ENCODE measurements around the gene S100A12. TPM values are rescaled to one million over a fixed set of nuclear protein-coding genes. Genes with fewer than 3 reads are reported as not detected.

The S100A12 gene
- polyA plus RNA-seq, 1 of the 3 experiments (the other 2 are of a cell fraction) = not detected

DNA sequence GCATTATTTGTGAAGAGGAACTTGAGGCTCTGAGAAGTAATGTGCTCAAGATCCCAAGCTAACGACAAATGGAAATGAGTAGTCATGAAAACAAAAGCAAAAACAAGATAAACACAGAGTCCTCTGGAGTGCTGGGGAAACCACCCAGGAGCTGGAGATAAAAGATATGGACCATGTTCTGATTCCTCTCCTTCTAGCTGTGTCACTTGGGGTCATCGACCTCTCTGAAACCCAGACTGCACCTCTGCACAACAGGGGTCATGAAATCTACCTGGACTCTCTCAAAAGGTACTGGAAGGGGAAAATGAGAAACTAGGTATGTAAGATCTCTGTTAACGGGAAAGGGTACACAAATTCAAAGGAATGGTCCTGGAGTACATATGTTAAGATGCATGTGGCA, 33.2 kb downstream of the S100A12 start:
- 2% methylated on average over 3 of the region's 3 CpGs for WGBS (ENCODE audit: low lambda C conversion rate)
- TF ChIP-seq TAF1 (IDR thresholded peaks at IDR 0.05; ENCODE audit: borderline replicate concordance, low read depth, low read length) (no peak), NRF1 (IDR thresholded peaks at IDR 0.05; ENCODE audit: low read depth, low read length) (no peak)
- TF ChIP-seq, protein P1, sequence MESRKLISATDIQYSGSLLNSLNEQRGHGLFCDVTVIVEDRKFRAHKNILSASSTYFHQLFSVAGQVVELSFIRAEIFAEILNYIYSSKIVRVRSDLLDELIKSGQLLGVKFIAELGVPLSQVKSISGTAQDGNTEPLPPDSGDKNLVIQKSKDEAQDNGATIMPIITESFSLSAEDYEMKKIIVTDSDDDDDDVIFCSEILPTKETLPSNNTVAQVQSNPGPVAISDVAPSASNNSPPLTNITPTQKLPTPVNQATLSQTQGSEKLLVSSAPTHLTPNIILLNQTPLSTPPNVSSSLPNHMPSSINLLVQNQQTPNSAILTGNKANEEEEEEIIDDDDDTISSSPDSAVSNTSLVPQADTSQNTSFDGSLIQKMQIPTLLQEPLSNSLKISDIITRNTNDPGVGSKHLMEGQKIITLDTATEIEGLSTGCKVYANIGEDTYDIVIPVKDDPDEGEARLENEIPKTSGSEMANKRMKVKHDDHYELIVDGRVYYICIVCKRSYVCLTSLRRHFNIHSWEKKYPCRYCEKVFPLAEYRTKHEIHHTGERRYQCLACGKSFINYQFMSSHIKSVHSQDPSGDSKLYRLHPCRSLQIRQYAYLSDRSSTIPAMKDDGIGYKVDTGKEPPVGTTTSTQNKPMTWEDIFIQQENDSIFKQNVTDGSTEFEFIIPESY (IDR thresholded peaks at IDR 0.05; ENCODE audit: borderline replicate concordance, low read depth) = no peak
- POLR2A ChIA-PET = no interaction called here
- no peak overlapping the region for H3K4me3 ChIP-seq (ENCODE audit: low read depth in 2 of 2, low read length in 1 of 2)
- no peaks in the 10 kb centered on the region for H3K79me2 ChIP-seq (ENCODE audit: insufficient read depth)
- H3K9me3 ChIP-seq = no peaks in the 10 kb centered on the region
- no peaks in the 10 kb centered on the region for H3K36me3 ChIP-seq (replicated peaks in 1 of 2; ENCODE audit: control insufficient read depth in 1 of 2, insufficient read depth in 2 of 2, low read length in 1 of 2)
- no peaks in the 10 kb centered on the region for H4K20me1 ChIP-seq (ENCODE audit: insufficient read depth)
- no peaks in the 10 kb centered on the region for H3K9me2 ChIP-seq
- H3K4me1 ChIP-seq (ENCODE audit: control insufficient read depth in 1 of 2, insufficient read depth in 2 of 2, low read depth in 1 of 2, low read length in 1 of 2) = no peaks in the 10 kb centered on the region
- no peak overlapping the region for H2AFZ ChIP-seq (ENCODE audit: low read depth)
- no peaks in the 10 kb centered on the region for H3F3A ChIP-seq (replicated peaks; ENCODE audit: insufficient read depth)
- peaks cover 30% of the 10 kb centered on the region; the same call in 1 of the 2 replicates for H3K27me3 ChIP-seq (ENCODE audit: insufficient read depth)
- H3K9ac ChIP-seq = no peak overlapping the region
- H3K27ac ChIP-seq (ENCODE audit: low read depth in 2 of 2, low read length in 1 of 2) = no peak overlapping the region
- no peak for DNase-seq
- H3K4me2 ChIP-seq = no peak overlapping the region
- CTCF ChIA-PET = interaction anchor here (1.3 to 2.8 kb wide), 2 partner anchors 11 to 153 kb away, joined by 3 to 17 read pairs; no protein-coding TSS in a partner anchor

DNA sequence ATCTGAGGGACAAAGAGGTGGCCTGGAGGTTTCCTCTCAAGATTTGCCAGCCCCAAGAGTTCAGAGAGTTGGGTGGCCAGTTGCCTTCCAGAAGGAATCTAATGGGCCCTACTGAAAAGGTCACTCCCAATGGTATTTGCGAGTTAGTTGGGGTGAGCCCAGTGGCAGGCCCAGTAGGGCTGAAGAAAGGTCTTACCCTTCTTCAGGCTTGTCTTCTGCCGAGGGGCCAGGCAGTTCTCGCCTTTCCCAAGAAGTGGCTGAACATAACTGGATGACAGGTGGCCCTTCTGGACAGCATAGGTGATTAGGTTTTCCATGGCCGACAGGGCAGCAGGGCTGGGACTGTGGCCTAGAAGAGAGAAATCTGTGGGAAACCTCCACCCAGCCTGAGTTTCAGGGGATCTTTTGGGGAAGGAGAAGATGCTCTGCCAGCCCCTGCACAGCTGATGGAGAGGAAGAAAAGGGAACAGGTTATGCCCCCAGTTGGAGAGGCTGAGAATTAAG, 33.9 kb downstream of the S100A12 start:
- Histone ChIP-seq H3K9me3 (no peaks in the 10 kb centered on the region), H3K79me2 (ENCODE audit: insufficient read depth) (no peaks in the 10 kb centered on the region), H3K27me3 (ENCODE audit: insufficient read depth) (peaks cover 24% of the 10 kb centered on the region; the same call in 1 of the 2 replicates), H3F3A (replicated peaks; ENCODE audit: insufficient read depth) (no peaks in the 10 kb centered on the region), H4K20me1 (ENCODE audit: insufficient read depth) (no peaks in the 10 kb centered on the region), H3K4me1 (ENCODE audit: control insufficient read depth in 1 of 2, insufficient read depth in 2 of 2, low read depth in 1 of 2, low read length in 1 of 2) (no peaks in the 10 kb centered on the region), H2AFZ (ENCODE audit: low read depth) (no peak overlapping the region), H3K4me3 (ENCODE audit: low read depth in 2 of 2, low read length in 1 of 2) (no peak overlapping the region), H3K9ac (no peak overlapping the region), H3K27ac (ENCODE audit: low read depth in 2 of 2, low read length in 1 of 2) (no peak overlapping the region), H3K9me2 (no peaks in the 10 kb centered on the region), H3K36me3 (replicated peaks in 1 of 2; ENCODE audit: control insufficient read depth in 1 of 2, insufficient read depth in 2 of 2, low read length in 1 of 2) (no peaks in the 10 kb centered on the region), H3K4me2 (no peak overlapping the region)
- TF ChIP-seq, protein P2, sequence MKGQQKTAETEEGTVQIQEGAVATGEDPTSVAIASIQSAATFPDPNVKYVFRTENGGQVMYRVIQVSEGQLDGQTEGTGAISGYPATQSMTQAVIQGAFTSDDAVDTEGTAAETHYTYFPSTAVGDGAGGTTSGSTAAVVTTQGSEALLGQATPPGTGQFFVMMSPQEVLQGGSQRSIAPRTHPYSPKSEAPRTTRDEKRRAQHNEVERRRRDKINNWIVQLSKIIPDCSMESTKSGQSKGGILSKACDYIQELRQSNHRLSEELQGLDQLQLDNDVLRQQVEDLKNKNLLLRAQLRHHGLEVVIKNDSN (IDR thresholded peaks at IDR 0.05; ENCODE audit: borderline replicate concordance, low read depth) = no peak
- TF ChIP-seq MXI1 (IDR thresholded peaks at IDR 0.05; ENCODE audit: low read depth, low read length) (no peak), FOXJ3 (CRISPR knock-in tag; IDR thresholded peaks at IDR 0.05) (no peak), RCOR1 (IDR thresholded peaks at IDR 0.05; ENCODE audit: low read length) (no peak), FOXM1 (IDR thresholded peaks at IDR 0.05; ENCODE audit: low read depth) (no peak), GATA2 (CRISPR knock-in tag; IDR thresholded peaks at IDR 0.05) (no peak), EP300 (IDR thresholded peaks at IDR 0.05; ENCODE audit: borderline replicate concordance in 1 of 2, low read depth in 1 of 2, low read length in 1 of 2) (no peak), FOSL2 (IDR thresholded peaks at IDR 0.05; ENCODE audit: borderline replicate concordance, low read depth) (no peak), MEF2A (IDR thresholded peaks at IDR 0.05; ENCODE audit: borderline replicate concordance, low read depth) (no peak), POLR2AphosphoS5 (IDR thresholded peaks at IDR 0.05; ENCODE audit: low read depth, low read length) (no peak), TEAD4 (IDR thresholded peaks at IDR 0.05; ENCODE audit: borderline replicate concordance, insufficient read depth) (no peak)
- TF ChIP-seq, protein P3, sequence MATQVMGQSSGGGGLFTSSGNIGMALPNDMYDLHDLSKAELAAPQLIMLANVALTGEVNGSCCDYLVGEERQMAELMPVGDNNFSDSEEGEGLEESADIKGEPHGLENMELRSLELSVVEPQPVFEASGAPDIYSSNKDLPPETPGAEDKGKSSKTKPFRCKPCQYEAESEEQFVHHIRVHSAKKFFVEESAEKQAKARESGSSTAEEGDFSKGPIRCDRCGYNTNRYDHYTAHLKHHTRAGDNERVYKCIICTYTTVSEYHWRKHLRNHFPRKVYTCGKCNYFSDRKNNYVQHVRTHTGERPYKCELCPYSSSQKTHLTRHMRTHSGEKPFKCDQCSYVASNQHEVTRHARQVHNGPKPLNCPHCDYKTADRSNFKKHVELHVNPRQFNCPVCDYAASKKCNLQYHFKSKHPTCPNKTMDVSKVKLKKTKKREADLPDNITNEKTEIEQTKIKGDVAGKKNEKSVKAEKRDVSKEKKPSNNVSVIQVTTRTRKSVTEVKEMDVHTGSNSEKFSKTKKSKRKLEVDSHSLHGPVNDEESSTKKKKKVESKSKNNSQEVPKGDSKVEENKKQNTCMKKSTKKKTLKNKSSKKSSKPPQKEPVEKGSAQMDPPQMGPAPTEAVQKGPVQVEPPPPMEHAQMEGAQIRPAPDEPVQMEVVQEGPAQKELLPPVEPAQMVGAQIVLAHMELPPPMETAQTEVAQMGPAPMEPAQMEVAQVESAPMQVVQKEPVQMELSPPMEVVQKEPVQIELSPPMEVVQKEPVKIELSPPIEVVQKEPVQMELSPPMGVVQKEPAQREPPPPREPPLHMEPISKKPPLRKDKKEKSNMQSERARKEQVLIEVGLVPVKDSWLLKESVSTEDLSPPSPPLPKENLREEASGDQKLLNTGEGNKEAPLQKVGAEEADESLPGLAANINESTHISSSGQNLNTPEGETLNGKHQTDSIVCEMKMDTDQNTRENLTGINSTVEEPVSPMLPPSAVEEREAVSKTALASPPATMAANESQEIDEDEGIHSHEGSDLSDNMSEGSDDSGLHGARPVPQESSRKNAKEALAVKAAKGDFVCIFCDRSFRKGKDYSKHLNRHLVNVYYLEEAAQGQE (IDR thresholded peaks at IDR 0.05; ENCODE audit: low read depth, low read length) = no peak
- TF ChIP-seq, protein P4, sequence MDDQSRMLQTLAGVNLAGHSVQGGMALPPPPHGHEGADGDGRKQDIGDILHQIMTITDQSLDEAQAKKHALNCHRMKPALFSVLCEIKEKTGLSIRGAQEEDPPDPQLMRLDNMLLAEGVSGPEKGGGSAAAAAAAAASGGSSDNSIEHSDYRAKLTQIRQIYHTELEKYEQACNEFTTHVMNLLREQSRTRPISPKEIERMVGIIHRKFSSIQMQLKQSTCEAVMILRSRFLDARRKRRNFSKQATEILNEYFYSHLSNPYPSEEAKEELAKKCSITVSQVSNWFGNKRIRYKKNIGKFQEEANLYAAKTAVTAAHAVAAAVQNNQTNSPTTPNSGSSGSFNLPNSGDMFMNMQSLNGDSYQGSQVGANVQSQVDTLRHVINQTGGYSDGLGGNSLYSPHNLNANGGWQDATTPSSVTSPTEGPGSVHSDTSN (IDR thresholded peaks at IDR 0.05) = no peak
- TF ChIP-seq, protein P5, sequence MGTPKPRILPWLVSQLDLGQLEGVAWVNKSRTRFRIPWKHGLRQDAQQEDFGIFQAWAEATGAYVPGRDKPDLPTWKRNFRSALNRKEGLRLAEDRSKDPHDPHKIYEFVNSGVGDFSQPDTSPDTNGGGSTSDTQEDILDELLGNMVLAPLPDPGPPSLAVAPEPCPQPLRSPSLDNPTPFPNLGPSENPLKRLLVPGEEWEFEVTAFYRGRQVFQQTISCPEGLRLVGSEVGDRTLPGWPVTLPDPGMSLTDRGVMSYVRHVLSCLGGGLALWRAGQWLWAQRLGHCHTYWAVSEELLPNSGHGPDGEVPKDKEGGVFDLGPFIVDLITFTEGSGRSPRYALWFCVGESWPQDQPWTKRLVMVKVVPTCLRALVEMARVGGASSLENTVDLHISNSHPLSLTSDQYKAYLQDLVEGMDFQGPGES (IDR thresholded peaks at IDR 0.05; ENCODE audit: low read depth, low read length) = no peak
- WGBS (ENCODE audit: low lambda C conversion rate) = 0% methylated on average over 4 of the region's 4 CpGs
- no peak for DNase-seq
- CTCF ChIA-PET = interaction anchor here (1.3 to 2.8 kb wide), 2 partner anchors 11 to 153 kb away, joined by 3 to 17 read pairs; no protein-coding TSS in a partner anchor
- POLR2A ChIA-PET = no interaction called here

Measured in SK-N-SH (cell line).